GM23338 (cell line): ENCODE results near the gene CREB1. TPM values are rescaled to one million over a fixed set of nuclear protein-coding genes. Genes with fewer than 3 reads are reported as not detected.

Experiments
- ATAC-seq: fragments of 200-7000 bp; cut with Tn5 transposase; 3 replicates; pipeline ENCODE4 v1.9.1; 2020
- DNase-seq: peaks from one replicate; pipeline ENCODE4 v3.0.0-alpha.2; 2015; ENCODE audit warnings: low spot score
- H2AFZ ChIP-seq: fragments of 200-600 bp; sonication (generic); 2 replicates; pipeline ENCODE4 v1.8.0; 2016; ENCODE audit warnings: antibody characterized with exemption, mild to moderate bottlenecking, moderate library complexity
- H3F3A ChIP-seq: fragments of 200-600 bp; sonication (generic); replicated peaks from 2 replicates; pipeline ENCODE4 v1.8.0; 2017; ENCODE audit warnings: antibody characterized with exemption, mixed run types, low read depth
- H3K27ac ChIP-seq: fragments of 200-600 bp; sonication (generic); 2 replicates; pipeline ENCODE4 v1.6.1; 2016; ENCODE audit warnings: low read depth
- H3K27me3 ChIP-seq: fragments of 200-600 bp; sonication (generic); 2 replicates; pipeline ENCODE4 v1.8.0; 2016; ENCODE audit warnings: mild to moderate bottlenecking, mixed run types, moderate library complexity; ENCODE audit not compliant: insufficient read depth
- H3K36me3 ChIP-seq: fragments of 200-600 bp; sonication (generic); 2 replicates; pipeline ENCODE4 v1.8.0; 2016; ENCODE audit warnings: mild to moderate bottlenecking; ENCODE audit not compliant: insufficient read depth
- H3K4me1 ChIP-seq: fragments of 200-600 bp; sonication (generic); 2 replicates; pipeline ENCODE4 v1.8.0; 2016; ENCODE audit warnings: mild to moderate bottlenecking, moderate library complexity; ENCODE audit not compliant: insufficient read depth
- H3K4me2 ChIP-seq: fragments of 200-600 bp; sonication (generic); 2 replicates; pipeline ENCODE4 v1.7.1; 2017; ENCODE audit warnings: mixed run types
- H3K4me3 ChIP-seq: fragments of 200-600 bp; sonication (generic); 2 replicates; pipeline ENCODE4 v1.6.1; 2016; ENCODE audit warnings: mixed run types
- H3K79me2 ChIP-seq: fragments of 200-600 bp; sonication (generic); replicated peaks from 2 replicates; pipeline ENCODE4 v1.8.0; 2017; ENCODE audit warnings: mild to moderate bottlenecking; ENCODE audit not compliant: insufficient read depth
- H3K9me2 ChIP-seq: fragments of 200-600 bp; sonication (generic); 2 replicates; pipeline ENCODE4 v1.8.0; 2017; ENCODE audit not compliant: insufficient read depth
- H4K20me1 ChIP-seq: fragments of 200-600 bp; sonication (generic); replicated peaks from 2 replicates; pipeline ENCODE4 v1.8.0; 2017; ENCODE audit warnings: mild to moderate bottlenecking; ENCODE audit not compliant: insufficient read depth
- H3K27ac Mint-ChIP-seq: 2 replicates; pipeline ENCODE4 v1.8.0; 2020; ENCODE audit warnings: inconsistent platforms, mild to moderate bottlenecking, moderate library complexity, mixed read lengths
- H3K27me3 Mint-ChIP-seq: 3 replicates; pipeline ENCODE4 v1.8.0; 2022; ENCODE audit warnings: low read depth, mild to moderate bottlenecking, moderate library complexity, mixed read lengths, inconsistent platforms; ENCODE audit not compliant: insufficient read depth, poor library complexity
- H3K36me3 Mint-ChIP-seq: 3 replicates; pipeline ENCODE4 v1.8.0; 2021; ENCODE audit warnings: low read depth, mild to moderate bottlenecking, inconsistent platforms, moderate library complexity, mixed read lengths
- H3K4me1 Mint-ChIP-seq: 3 replicates; pipeline ENCODE4 v1.8.0; 2020; ENCODE audit warnings: mild to moderate bottlenecking, inconsistent platforms, mixed read lengths
- H3K4me3 Mint-ChIP-seq: 3 replicates; pipeline ENCODE4 v1.8.0; 2021; ENCODE audit warnings: moderate library complexity, mild to moderate bottlenecking, inconsistent platforms, mixed read lengths
- H3K9me3 Mint-ChIP-seq: 3 replicates; pipeline ENCODE4 v1.8.0; 2020; ENCODE audit warnings: moderate library complexity, mild to moderate bottlenecking, inconsistent platforms, mixed read lengths
- CREB1 ChIP-seq: fragments of 250-450 bp; sonication (Bioruptor Pico); IDR thresholded peaks from 2 replicates; pipeline ENCODE4 v1.5.0; 2020; ENCODE audit warnings: low read depth, mild to moderate bottlenecking, moderate library complexity
- EZH2 ChIP-seq: fragments of 200-600 bp; sonication (generic); IDR thresholded peaks from one replicate; pipeline ENCODE4 v1.8.0; 2017; ENCODE audit warnings: antibody characterized with exemption, mild to moderate bottlenecking, low read depth; ENCODE audit not compliant: unreplicated experiment
- EZH2phosphoT487 ChIP-seq: fragments of 200-600 bp; sonication (generic); IDR thresholded peaks from one replicate; pipeline ENCODE4 v1.8.1; 2018; ENCODE audit warnings: antibody characterized with exemption; ENCODE audit not compliant: unreplicated experiment
- JUNB ChIP-seq: IDR thresholded peaks from one replicate; pipeline ENCODE4 v1.6.1; 2016; ENCODE audit warnings: antibody characterized with exemption; ENCODE audit not compliant: unreplicated experiment
- NANOG ChIP-seq: IDR thresholded peaks from 2 replicates; pipeline ENCODE4 v1.6.1; 2016; ENCODE audit warnings: antibody characterized with exemption, borderline replicate concordance
- POLR2AphosphoS5 ChIP-seq: IDR thresholded peaks from 2 replicates; pipeline ENCODE4 v1.6.1; 2016; ENCODE audit warnings: antibody characterized with exemption, low read depth
- STAT1 ChIP-seq: IDR thresholded peaks from one replicate; pipeline ENCODE4 v1.6.1; 2016; ENCODE audit warnings: antibody characterized with exemption; ENCODE audit not compliant: unreplicated experiment
- ZNF114 ChIP-seq: fragments of 250-450 bp; sonication (Bioruptor Pico); IDR thresholded peaks from 2 replicates; pipeline ENCODE4 v1.5.0; 2020; ENCODE audit warnings: mild to moderate bottlenecking, moderate library complexity
- ZNF331 ChIP-seq: fragments of 250-450 bp; sonication (Bioruptor Pico); IDR thresholded peaks from 2 replicates; pipeline ENCODE4 v1.5.0; 2020; ENCODE audit warnings: low read depth, mild to moderate bottlenecking, moderate library complexity
- polyA plus RNA-seq: library from polyadenylated mRNA; unstranded; fragments of >200 nt; fragmentation: Nextera tagmentation; extraction: Ambion mirVana; gene quantifications from 2 replicates; pipeline ENCODE4 v1.2.1, GENCODE V29; 2016
- total RNA-seq: library from RNA; depleted of rRNA; stranded (reverse); fragments of >200 nt; shearing (Covaris generic); gene quantifications from 2 replicates; pipeline ENCODE4 v1.2.3, GENCODE V29; 2014
- TF ChIP-seq, protein P1 (sequence below): IDR thresholded peaks from one replicate; pipeline ENCODE4 v1.6.1; 2018; ENCODE audit warnings: antibody characterized with exemption; ENCODE audit not compliant: unreplicated experiment
- TF ChIP-seq, protein P2 (sequence below): fragments of 250-450 bp; sonication (Bioruptor Pico); IDR thresholded peaks from 2 replicates; pipeline ENCODE4 v1.5.0; 2020; ENCODE audit warnings: mild to moderate bottlenecking, moderate library complexity

The CREB1 gene
- total and polyA plus RNA-seq, 2 experiments from 2014 or later, result 40.3 to 104 TPM

DNA sequence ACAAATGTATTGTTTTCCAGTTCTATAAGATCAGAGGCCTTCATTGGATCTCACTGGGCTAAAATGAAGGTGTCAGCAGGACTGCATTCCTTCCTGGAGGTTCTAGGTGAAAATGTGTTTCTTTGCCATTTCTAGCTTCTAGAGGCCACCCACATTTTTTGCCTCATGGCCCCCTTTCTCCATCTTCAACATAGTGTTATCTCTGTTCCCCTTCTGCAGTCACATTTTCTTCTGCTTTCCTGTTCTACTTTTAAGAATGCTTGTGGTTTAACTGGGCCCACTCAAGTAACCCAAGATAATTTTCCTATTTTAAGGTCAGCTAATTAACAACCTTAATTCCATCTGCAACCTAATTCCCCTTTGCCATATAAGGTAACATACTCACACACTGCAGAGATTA is 59.4 kb downstream of the CREB1 start:
- Histone ChIP-seq H3K27ac (no peak overlapping the region), H2AFZ (no peak overlapping the region), H3K79me2 (peaks cover 38% of the 10 kb centered on the region), H4K20me1 (peaks cover 5% of the 10 kb centered on the region; the same call in 1 of the 2 replicates), H3K9me2 (no peaks in the 10 kb centered on the region), H3F3A (no peaks in the 10 kb centered on the region), H3K36me3 (peaks cover 35% of the 10 kb centered on the region), H3K27me3 (no peaks in the 10 kb centered on the region), H3K4me2 (no peak overlapping the region), H3K4me1 (no peaks in the 10 kb centered on the region), H3K4me3 (no peak overlapping the region)
- Mint-ChIP-seq H3K36me3 (peaks cover 89% of the 10 kb centered on the region), H3K4me3 (no peak overlapping the region), H3K27ac (no peak overlapping the region), H3K27me3 (no peaks in the 10 kb centered on the region), H3K9me3 (no peaks in the 10 kb centered on the region), H3K4me1 (no peaks in the 10 kb centered on the region)
- DNase-seq, result no peak
- ATAC-seq, result no peak
- TF ChIP-seq STAT1, result no peak
- no peak for TF ChIP-seq EZH2phosphoT487
- TF ChIP-seq JUNB, result no peak
- no peak for TF ChIP-seq NANOG
- TF ChIP-seq CREB1 (CRISPR knock-in tag), result no peak
- TF ChIP-seq, protein P1, sequence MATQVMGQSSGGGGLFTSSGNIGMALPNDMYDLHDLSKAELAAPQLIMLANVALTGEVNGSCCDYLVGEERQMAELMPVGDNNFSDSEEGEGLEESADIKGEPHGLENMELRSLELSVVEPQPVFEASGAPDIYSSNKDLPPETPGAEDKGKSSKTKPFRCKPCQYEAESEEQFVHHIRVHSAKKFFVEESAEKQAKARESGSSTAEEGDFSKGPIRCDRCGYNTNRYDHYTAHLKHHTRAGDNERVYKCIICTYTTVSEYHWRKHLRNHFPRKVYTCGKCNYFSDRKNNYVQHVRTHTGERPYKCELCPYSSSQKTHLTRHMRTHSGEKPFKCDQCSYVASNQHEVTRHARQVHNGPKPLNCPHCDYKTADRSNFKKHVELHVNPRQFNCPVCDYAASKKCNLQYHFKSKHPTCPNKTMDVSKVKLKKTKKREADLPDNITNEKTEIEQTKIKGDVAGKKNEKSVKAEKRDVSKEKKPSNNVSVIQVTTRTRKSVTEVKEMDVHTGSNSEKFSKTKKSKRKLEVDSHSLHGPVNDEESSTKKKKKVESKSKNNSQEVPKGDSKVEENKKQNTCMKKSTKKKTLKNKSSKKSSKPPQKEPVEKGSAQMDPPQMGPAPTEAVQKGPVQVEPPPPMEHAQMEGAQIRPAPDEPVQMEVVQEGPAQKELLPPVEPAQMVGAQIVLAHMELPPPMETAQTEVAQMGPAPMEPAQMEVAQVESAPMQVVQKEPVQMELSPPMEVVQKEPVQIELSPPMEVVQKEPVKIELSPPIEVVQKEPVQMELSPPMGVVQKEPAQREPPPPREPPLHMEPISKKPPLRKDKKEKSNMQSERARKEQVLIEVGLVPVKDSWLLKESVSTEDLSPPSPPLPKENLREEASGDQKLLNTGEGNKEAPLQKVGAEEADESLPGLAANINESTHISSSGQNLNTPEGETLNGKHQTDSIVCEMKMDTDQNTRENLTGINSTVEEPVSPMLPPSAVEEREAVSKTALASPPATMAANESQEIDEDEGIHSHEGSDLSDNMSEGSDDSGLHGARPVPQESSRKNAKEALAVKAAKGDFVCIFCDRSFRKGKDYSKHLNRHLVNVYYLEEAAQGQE, result no peak
- TF ChIP-seq ZNF331, result no peak
- TF ChIP-seq POLR2AphosphoS5, result no peak
- TF ChIP-seq, protein P2, sequence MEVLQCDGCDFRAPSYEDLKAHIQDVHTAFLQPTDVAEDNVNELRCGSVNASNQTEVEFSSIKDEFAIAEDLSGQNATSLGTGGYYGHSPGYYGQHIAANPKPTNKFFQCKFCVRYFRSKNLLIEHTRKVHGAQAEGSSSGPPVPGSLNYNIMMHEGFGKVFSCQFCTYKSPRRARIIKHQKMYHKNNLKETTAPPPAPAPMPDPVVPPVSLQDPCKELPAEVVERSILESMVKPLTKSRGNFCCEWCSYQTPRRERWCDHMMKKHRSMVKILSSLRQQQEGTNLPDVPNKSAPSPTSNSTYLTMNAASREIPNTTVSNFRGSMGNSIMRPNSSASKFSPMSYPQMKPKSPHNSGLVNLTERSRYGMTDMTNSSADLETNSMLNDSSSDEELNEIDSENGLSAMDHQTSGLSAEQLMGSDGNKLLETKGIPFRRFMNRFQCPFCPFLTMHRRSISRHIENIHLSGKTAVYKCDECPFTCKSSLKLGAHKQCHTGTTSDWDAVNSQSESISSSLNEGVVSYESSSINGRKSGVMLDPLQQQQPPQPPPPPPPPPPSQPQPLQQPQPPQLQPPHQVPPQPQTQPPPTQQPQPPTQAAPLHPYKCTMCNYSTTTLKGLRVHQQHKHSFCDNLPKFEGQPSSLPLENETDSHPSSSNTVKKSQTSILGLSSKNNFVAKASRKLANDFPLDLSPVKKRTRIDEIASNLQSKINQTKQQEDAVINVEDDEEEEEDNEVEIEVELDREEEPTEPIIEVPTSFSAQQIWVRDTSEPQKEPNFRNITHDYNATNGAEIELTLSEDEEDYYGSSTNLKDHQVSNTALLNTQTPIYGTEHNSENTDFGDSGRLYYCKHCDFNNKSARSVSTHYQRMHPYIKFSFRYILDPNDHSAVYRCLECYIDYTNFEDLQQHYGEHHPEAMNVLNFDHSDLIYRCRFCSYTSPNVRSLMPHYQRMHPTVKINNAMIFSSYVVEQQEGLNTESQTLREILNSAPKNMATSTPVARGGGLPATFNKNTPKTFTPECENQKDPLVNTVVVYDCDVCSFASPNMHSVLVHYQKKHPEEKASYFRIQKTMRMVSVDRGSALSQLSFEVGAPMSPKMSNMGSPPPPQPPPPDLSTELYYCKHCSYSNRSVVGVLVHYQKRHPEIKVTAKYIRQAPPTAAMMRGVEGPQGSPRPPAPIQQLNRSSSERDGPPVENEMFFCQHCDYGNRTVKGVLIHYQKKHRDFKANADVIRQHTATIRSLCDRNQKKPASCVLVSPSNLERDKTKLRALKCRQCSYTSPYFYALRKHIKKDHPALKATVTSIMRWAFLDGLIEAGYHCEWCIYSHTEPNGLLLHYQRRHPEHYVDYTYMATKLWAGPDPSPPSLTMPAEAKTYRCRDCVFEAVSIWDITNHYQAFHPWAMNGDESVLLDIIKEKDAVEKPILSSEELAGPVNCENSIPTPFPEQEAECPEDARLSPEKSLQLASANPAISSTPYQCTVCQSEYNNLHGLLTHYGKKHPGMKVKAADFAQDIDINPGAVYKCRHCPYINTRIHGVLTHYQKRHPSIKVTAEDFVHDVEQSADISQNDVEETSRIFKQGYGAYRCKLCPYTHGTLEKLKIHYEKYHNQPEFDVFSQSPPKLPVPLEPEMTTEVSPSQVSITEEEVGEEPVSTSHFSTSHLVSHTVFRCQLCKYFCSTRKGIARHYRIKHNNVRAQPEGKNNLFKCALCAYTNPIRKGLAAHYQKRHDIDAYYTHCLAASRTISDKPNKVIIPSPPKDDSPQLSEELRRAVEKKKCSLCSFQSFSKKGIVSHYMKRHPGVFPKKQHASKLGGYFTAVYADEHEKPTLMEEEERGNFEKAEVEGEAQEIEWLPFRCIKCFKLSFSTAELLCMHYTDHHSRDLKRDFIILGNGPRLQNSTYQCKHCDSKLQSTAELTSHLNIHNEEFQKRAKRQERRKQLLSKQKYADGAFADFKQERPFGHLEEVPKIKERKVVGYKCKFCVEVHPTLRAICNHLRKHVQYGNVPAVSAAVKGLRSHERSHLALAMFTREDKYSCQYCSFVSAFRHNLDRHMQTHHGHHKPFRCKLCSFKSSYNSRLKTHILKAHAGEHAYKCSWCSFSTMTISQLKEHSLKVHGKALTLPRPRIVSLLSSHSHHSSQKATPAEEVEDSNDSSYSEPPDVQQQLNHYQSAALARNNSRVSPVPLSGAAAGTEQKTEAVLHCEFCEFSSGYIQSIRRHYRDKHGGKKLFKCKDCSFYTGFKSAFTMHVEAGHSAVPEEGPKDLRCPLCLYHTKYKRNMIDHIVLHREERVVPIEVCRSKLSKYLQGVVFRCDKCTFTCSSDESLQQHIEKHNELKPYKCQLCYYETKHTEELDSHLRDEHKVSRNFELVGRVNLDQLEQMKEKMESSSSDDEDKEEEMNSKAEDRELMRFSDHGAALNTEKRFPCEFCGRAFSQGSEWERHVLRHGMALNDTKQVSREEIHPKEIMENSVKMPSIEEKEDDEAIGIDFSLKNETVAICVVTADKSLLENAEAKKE, result no peak
- TF ChIP-seq EZH2, result no peak
- TF ChIP-seq ZNF114 (CRISPR knock-in tag), result no peak
